HG03354 (cell line): ENCODE data around the gene MRPL12.

ENCODE experiments used
- ATAC-seq: cut with Tn5 transposase; IDR thresholded peaks from one replicate; pipeline ENCODE4 v1.9.1; 2021; ENCODE audit warnings: mild to moderate bottlenecking; ENCODE audit not compliant: unreplicated experiment, poor library complexity, severe bottlenecking

MRPL12 gene

DNA sequence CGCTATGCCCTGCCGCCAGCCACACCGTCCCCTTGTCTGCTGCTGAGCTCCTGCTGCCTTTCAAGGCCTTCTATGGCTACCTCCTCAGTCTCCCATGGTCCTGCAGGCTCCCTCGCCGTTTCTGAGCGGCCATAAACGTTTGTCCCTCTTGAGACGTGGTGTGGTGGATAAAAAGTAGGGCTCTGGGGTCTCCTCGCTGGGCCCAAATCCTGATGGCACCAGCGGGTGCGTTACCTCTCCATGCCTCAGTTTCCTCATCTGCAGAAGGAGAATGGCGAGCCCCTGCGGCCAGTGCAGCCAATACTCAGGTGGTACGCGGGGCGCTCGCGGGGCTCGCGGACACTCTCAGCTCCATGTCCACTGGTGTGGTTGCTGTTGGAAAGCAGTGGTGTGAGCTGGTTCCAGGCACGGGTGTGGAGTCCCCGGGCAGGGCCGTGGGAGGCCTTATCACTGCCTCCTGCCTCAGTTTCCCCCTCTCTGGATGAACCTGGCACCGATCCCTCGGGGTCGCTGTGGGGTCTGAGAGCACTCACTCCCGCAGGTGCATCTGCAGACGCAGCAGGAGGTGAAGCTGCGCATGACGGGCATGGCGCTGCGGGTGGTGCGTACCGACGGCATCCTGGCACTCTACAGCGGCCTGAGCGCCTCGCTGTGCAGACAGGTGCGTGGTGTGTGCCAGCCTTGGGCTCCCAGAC lies 11.4 kb downstream of the MRPL12 start:
- no peak for ATAC-seq

DNA sequence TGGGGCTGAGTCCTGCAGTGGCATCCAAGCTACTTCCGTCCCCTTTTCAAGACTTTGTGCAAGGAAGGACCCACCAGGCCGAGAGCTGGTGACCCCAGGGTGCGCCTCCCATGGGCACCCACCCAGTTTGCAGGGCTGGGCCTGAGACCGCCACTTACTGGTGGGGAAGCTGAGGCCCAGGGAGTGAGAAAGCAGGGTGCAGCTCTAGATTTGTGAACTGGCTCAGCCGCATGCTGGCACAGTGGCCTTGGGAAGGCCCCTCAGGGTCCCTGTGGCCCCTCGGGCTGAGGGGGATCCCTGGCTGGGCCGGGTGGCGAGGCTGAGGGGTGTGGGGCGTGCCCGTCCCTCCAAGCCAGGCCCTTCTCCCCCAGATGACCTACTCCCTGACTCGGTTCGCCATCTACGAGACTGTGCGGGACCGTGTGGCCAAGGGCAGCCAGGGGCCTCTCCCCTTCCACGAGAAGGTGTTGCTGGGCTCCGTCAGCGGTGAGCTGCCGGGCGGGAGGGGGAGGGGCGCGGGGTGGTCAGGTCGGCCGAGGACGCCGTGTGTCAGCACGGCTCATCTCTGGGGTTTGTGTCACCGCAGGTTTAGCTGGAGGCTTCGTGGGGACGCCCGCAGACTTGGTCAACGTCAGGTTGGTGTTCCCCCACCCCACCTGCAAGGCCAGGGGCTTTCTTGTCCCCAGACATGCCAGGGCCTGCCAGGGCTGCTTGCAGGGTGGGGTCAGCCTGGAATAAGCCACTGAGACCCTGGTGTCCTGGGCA lies 12.1 kb downstream of the MRPL12 start:
- no peak for ATAC-seq

DNA sequence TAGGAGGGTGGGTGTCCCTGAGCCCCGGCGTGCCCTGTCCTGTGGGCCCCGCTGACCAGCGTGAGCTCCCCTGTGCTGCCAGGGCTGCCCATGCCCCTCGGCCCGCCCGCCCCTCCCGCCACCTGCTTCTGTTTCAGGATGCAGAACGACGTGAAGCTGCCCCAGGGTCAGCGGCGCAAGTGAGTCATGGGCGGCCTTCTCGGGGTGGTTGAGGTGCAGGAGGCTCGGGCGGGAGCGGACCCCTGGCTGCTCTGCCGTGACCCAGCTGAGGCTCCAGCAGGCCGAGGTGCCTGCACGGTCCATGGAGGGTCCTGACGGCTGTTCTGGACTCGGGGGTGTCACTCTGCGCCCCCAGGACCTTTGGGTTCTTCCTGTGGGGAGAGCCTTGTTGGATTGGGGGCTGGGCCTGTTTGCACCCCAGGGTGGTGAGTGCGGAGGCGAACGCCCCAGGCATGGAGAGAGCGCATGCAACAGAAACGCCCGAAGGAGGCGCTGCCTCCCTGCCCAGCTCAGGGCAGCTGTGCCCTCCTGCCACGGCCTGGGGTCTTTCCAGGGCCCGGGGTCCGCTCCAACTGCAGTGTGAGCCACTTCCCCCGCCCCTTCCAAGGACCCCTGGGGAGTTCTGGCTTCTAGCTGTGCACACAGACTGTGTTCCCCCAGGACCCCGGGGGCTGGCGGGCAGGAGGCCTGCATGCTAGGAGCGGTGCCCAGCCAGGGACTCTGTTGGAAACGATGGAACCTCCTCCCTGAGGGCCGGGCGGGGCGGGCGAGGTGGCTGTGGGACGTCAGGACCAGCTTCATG lies 12.9 kb downstream of the MRPL12 start:
- ATAC-seq = no peak

DNA sequence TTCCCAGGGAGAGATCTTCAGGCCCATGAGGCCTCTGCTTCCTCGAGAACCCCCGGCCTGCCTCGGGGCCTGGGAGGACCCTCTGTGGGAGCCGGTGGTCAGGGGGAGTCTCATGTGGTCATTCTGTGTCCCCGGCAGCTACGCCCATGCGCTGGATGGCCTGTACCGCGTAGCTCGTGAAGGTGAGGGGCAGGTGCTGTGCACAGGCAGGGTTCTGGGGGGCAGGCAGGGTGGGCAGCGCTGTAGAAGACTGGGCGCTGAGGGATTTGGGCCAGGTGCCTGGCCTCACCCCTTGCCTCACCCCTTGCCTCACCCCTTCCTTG lies 13.5 kb downstream of the MRPL12 start:
- ATAC-seq = no peak

DNA sequence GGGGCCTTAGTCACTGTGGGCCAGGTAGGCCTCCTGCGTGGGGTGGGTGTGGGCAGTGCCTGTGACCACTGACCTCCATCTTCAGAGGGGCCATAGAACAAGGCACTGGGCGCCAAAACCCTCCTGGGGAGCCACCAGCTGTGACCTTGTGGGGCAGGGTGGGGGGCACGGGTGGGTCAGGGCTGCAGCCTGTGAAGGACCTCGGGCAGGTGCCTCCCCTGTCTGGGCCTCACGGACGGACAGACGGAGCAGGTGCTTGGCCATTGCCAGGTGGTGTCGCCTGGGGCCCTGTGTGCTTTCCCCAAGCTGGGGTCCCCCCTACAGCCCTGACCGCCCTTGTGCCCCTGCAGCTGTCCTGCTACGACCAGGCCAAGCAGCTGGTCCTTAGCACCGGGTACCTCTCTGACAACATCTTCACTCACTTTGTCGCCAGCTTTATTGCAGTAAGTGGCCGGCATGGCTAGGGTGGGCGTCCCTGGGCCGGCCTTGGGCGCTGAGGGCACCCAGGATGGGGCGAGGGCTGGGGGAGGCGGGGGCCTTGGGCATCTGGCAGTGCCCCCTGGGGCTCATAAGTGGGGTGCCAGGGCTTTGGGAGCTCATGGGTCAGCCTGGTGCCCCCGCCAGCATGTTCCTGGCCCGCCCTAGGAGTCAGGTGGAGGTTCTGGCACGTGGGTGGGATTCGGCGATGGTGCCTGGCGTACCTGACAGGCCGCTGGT lies 14.0 kb downstream of the MRPL12 start:
- ATAC-seq = no peak

DNA sequence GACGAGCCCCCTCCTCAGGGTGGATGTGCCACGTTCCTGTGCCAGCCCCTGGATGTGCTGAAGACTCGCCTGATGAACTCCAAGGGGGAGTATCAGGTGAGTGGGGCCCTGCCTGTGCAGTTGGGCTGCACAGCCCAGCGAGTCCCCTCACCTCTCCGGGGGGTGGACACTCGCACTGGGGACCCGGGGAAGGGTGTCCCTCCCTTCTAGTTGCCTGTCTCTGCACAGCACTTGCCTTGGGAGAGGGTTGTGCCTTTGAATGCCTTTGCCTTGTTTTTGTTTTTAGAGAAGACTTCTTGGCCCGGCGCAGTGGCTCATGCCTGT lies 14.6 kb downstream of the MRPL12 start:
- no peak for ATAC-seq

DNA sequence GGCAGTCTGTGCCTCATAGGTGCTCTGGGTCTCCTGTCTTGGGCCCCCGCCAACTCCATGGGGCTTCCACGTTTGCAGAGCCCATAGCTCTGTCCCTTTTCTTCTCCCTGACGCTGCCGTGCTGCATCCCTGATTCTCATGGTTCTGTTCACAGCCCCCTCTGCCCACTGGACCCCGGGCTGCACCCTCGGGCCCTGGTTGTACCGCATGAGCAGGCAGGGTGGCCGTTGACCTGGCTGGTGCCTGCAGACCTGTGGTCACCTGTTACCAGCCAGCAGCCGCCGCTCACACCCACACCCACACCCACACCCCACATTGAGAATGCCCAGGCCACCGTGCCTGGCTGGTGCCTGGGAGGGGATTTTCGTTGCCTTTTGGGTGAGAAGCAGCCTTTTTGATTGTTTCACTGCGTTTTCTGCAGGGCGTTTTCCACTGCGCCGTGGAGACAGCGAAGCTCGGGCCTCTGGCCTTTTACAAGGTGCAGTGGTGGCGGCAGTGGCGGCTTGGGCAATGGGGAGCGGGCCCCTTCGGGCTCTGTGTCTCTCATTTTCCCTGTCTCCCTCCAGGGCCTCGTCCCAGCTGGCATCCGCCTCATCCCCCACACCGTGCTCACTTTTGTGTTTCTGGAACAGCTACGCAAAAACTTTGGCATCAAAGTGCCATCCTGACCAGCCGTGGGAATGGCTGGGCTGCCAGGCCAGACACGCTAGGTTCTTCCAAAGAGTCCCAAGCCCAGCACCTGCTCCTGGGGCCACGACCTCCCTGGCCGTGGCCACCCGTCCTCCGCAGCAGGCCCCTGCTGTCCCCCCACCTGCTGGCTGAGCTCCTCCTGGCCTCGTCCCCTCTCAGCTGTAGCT lies 16.5 kb downstream of the MRPL12 start:
- ATAC-seq = no peak

DNA sequence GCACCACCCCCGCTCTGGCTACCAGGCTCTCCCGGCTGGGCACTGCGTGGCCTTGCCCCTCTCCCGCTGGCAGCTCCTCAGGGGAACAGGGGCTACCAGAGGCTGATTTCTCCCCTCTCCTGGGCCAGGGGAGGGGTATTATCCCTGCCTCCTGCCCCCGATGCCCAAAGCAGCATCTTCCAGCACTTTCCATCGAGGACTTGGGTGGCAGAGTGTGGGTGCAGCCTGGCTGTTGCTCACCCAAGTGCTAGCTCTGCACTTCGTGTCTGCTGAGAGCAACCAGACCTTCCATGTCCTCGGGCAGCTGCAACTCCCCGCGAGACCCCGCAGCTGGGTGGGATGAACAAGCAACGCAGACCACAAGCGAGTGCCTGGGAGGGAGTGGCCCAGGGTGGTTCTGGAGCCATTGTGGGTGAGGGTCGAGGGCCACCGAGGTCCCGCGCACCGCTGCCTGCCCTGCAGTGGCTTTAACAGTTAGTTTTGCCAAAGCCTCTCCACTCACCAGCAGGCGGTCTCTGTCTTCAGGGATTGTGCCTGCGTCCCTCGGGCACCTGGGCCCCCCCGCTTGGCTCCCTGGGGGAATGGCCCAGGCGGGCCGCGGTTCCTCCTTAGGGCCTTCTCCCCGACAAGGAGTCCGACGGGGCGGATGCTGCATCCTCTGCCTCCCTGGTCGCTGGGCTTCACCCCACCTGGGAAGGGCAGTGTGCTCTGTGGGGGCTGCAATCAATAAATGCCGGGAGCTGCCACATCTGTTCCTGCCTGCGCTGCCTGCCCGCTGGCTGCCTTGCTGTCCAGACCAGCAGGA lies 17.3 kb downstream of the MRPL12 start:
- no peak for ATAC-seq

DNA sequence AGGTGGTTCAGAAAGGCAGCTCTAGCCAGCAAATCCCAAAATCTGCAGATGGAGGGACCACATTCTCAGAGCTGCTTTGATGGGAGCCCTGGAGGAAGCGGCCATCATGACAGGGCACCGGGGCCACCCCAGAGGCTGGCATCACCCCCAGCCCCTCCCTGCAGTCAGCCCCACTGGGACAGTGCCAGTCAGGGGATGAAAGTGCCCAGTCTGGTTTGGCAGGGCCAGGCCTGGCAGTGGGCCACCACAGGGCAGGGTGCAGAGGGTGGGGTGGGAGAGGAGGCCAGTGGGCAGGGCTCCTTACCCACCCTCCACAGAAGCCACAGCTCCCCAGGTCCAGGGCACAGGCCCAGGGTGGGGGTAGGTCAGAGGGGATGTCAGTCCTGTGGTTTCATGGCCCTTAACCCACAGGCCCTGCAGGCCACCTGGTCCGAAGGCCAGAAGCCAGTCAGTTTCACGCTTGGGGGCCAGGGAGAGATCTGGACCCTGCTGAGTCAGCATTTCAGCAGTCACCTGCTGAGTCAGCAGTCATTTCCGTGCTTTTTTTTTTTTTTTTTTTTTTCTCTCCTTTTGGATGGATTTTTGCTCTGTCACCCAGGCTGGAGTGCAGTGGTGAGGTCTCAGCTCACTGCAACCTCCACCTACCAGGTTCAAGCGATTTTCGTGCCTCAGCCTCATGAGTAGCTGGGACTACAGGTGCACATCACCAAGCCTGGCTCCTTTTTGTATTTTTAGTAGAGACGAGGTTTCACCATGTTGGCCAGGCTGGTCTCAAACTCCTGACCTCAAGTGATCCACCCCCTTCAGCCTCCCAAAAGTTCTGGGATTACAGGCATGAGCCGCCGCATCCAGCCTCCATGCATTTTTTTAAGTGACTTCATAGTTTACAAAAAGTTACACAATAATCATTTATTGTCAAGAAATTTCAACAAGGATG lies 19.3 kb downstream of the MRPL12 start:
- no peak for ATAC-seq

DNA sequence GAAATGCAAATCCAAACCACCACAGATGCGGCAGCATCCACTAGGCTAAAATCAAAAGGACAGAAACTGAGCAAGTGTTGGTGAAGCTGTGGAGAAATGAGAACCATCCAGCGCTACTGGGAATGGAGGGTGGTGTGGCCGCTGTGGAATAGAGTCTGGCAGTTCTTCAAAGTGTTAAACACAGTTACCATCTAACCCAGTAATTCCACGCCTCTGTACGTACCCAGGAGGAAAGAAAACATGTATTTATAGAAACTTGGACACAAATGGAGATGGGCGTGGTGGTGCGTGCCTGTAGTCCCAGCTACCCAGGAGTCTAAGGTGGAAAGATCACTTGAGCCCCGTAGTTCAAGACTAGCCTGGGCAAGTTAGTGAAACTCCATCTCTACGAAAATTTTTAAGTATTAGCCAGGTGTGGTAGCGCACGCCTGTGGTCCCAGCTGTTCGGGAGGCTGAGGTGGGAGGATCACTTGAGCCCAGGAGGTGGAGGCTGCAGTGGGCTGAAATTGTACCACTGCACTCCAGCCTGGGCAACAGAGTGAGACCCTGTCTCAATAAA lies 20.6 kb downstream of the MRPL12 start:
- ATAC-seq = no peak

DNA sequence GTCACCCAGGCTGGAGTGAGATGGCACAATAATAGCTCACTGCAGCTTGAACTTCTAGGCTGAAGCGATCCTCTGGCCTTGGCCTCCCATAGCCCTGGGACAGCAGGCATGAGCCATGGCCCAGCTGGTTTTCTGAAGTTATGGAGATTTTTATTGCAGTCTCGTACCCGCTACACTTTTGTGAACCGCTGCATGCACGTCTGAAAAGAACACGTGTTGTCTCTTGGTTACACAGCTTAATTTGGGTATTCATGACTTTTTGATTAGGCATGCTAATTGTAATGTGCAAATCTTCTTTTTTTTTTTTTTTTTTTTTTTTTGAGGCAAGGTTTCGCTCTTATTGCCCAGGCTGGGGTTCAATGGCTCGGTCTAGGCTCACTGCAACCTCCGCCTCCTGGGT lies 22.3 kb downstream of the MRPL12 start:
- ATAC-seq = no peak

DNA sequence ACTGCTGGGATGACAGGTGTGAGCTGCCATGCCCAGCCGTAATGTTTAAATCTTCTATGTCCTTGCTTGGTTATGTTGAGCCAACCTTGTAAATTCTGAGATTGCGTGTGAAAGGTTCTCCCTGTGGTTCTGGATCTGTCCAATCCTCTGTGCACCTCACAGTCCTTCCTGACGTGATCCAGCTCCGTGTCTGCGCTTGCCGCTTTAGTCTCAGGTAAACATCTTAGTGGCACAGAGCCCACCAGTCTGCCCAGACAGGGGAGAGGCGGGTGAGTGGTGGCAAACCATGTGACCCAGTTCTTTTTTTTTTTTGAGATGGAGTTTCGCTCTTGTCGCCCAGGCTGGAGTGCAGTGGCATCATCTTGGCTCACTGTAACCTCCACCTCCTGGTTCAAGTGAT lies 22.8 kb downstream of the MRPL12 start:
- ATAC-seq = no peak

DNA sequence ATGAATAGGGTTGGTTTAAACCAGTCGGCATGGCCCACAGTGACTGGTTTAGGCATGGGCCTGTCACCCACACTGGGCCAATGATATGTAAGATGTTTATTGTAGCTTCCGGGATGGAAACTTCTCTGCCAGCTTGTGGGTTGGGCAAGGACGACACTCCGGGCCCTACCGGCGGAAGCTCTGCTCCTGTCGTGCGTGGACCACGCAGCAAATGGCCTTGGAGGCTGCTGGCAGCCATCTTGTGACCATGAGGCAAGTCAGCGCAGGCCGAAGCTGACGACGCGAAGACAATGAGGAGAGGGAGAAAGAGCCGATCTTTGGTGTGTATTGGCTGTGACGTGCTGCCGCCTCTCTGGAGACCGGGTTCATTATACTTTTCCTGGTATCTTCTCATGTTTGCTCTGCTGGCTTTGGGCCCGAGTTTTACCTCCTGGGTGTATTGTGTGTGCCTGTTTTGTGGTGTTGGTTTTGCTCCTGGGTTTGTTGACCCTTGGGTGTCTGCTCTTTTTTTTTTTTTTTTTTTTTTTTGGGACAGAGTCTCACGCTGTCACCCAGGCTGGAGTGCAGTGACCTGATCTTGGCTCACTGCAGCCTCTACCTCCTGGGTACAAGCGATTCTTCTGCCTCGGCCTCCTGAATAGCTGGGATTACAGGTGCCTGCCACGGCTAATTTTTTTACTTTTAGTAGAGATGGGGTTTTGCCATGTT lies 24.3 kb downstream of the MRPL12 start:
- no peak for ATAC-seq

DNA sequence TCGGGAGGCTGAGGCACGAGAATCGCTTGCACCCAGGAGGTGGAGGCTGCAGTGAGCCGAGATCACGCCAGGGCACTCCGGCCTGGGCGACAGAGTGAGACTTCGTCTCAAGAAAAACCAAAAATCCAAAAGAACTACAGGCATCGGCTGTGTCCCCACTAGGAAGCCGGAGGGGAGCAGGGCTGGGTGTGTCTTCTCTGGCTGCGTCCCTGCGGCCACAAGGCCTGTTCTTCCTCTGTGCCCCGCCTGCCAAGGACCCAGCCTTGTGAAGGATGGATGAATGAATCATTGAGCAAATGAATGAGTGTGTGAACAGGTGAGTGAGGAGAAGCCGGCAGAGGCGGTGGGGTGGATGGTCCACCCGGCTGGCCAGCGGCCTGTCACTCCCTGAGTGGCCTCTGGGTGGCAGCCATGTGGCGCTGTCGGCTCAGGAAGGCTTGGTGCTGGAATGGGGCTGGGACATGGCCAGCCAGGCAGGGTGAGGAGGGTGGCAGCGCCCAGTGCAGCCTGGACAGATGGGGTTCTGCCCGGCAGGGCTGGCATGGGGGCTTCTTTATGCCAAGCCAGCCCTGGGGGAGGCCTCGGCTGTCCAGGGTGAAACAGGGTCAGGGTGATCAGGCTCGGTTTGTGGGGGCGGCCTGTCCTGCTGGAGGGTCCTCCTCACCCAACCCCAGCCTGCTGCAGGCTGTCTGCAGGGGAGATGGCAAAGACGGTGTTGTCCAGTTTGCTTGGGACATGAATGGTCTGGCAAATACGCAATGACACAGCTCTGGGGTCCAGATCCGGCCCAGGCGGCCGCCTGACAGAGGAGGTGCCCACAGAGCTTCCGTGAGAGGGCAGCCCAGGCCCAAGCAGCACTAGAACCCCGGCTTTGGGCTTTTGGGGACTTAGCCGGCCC lies 30.6 kb downstream of the MRPL12 start:
- ATAC-seq = no peak

DNA sequence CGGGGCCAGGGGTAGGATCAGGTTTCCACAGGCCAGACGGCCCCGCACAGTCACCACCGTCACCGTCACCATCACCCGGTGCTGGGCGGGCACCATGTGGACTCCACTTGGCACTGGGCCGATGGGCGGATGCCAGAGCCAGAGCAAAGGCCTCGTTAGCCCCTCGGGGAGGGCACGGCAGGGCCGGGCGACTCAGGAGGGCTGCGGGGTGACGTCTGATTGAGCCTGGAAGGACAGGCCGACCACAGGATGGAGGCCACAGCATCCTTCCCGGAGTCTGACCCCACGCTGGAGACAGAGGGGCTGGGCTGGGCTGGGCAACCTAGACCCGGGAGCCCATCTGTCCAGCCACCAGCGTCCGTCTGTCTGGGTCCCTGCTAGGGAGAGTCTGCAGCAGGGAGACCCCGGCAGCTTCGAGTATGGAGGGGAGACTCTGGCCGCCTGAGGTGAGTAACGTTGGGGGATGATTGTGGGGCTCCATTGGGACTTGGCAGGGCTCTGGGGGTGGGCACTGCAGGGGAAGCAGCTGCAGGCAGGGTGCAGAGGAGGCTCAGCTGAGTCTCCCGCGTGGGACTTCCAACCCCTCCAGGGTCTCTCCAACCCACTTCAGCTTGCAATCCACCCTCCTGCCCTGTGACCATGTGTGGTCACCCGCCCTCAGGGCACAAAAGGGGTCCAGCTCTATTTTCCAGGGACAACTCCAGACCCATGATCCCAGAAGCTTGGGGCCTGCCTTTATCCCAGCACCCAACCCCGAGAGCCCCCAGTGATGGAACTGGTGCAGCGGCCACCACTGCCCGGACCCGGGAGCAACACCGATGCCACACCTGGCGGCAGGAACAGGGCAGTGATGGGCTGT lies 31.5 kb downstream of the MRPL12 start:
- ATAC-seq = no peak
